HEK293T (cell line): ENCODE data around the gene INPP4B.

Experiments used
- CTCF ChIA-PET: fragments of 350-600 bp; formaldehyde crosslinking; extraction: SDS; loops from one replicate; lab custom pipeline; 2021; ENCODE audit warnings: antibody characterized with exemption, inconsistent platforms; lab: Yijun Ruan, JAX
- POLR2A ChIA-PET: fragments of 350-600 bp; formaldehyde crosslinking; extraction: SDS; loops from one replicate; lab custom pipeline; 2020; ENCODE audit warnings: antibody characterized with exemption, inconsistent platforms; lab: Yijun Ruan, JAX
- DNase-seq: peaks from one replicate; pipeline ENCODE4 v3.0.0; 2012; ENCODE audit warnings: mixed read lengths; ENCODE audit errors: extremely low spot score
- ARNT ChIP-seq: fragments of 450-650 bp; IDR thresholded peaks from 2 replicates; pipeline ENCODE4 v1.6.1; 2017; ENCODE audit warnings: mild to moderate bottlenecking
- BHLHE40 ChIP-seq: fragments of 450-650 bp; IDR thresholded peaks from 2 replicates; pipeline ENCODE4 v1.6.1; 2016; ENCODE audit warnings: mild to moderate bottlenecking, moderate library complexity, borderline replicate concordance
- CTBP1 ChIP-seq: fragments of 450-650 bp; IDR thresholded peaks from 2 replicates; pipeline ENCODE4 v1.6.1; 2016; ENCODE audit warnings: borderline replicate concordance
- ELF4 ChIP-seq: fragments of 450-650 bp; IDR thresholded peaks from 2 replicates; pipeline ENCODE4 v1.6.1; 2017; ENCODE audit warnings: antibody characterized with exemption
- FOXA1 ChIP-seq: fragments of 450-650 bp; IDR thresholded peaks from 2 replicates; pipeline ENCODE4 v1.6.1; 2016; ENCODE audit warnings: mild to moderate bottlenecking
- FOXK2 ChIP-seq: fragments of 450-650 bp; IDR thresholded peaks from 2 replicates; pipeline ENCODE4 v1.6.1; 2016; ENCODE audit warnings: mild to moderate bottlenecking
- FOXM1 ChIP-seq: fragments of 450-650 bp; IDR thresholded peaks from 2 replicates; pipeline ENCODE4 v1.6.1; 2017; ENCODE audit warnings: mild to moderate bottlenecking, borderline replicate concordance
- HDGF ChIP-seq: fragments of 450-650 bp; IDR thresholded peaks from 2 replicates; pipeline ENCODE4 v1.6.1; 2017; ENCODE audit warnings: antibody characterized with exemption, borderline replicate concordance
- L3MBTL2 ChIP-seq: fragments of 450-650 bp; conservative IDR thresholded peaks from 2 replicates; pipeline ENCODE4 v1.6.1; 2016; ENCODE audit warnings: mild to moderate bottlenecking
- LEF1 ChIP-seq: fragments of 450-650 bp; IDR thresholded peaks from 2 replicates; pipeline ENCODE4 v1.6.1; 2017; ENCODE audit warnings: mild to moderate bottlenecking, borderline replicate concordance
- NFRKB ChIP-seq: fragments of 450-650 bp; IDR thresholded peaks from 2 replicates; pipeline ENCODE4 v1.6.1; 2016; ENCODE audit warnings: mild to moderate bottlenecking, moderate library complexity
- SP1 ChIP-seq: fragments of 450-650 bp; IDR thresholded peaks from 2 replicates; pipeline ENCODE4 v1.6.1; 2017
- SUZ12 ChIP-seq: fragments of 450-650 bp; IDR thresholded peaks from 2 replicates; pipeline ENCODE4 v1.6.1; 2016; ENCODE audit warnings: mild to moderate bottlenecking
- TARDBP ChIP-seq: fragments of 450-650 bp; IDR thresholded peaks from 2 replicates; pipeline ENCODE4 v1.6.1; 2016
- ZNF384 ChIP-seq: fragments of 450-650 bp; IDR thresholded peaks from 2 replicates; pipeline ENCODE4 v1.6.1; 2016
- TF ChIP-seq, protein P1 (sequence below): fragments of 450-650 bp; IDR thresholded peaks from 2 replicates; pipeline ENCODE4 v1.6.1; 2016

INPP4B gene

DNA sequence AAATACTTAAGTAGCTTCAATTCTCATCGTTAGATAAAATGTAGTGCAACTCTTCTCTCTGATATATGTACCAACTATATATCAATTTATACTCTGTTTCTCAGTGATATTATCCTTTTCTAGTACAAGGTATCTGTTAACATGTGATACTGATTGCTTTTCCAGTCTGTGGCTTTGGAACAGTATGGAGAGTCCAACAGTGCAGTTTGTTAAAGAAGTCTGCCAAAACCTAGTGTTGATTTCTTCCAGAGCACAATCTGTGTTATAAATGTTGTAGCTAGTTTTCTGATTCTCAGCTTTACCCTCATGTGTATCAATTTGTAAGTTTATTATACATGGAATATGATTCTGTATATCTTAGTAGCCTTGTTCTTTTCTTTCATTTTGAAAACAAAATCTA is 744.7 kb downstream of the INPP4B start:
- TF ChIP-seq ARNT (no peak), L3MBTL2 (no peak), FOXK2 (no peak), TARDBP (no peak), FOXM1 (no peak), NFRKB (no peak), FOXA1 (no peak), SUZ12 (no peak)
- TF ChIP-seq, protein P1, sequence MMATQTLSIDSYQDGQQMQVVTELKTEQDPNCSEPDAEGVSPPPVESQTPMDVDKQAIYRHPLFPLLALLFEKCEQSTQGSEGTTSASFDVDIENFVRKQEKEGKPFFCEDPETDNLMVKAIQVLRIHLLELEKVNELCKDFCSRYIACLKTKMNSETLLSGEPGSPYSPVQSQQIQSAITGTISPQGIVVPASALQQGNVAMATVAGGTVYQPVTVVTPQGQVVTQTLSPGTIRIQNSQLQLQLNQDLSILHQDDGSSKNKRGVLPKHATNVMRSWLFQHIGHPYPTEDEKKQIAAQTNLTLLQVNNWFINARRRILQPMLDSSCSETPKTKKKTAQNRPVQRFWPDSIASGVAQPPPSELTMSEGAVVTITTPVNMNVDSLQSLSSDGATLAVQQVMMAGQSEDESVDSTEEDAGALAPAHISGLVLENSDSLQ: no peak
- CTCF ChIA-PET: interaction anchor here (0.5 kb wide), 1 partner anchor 13 kb away, joined by 3 read pairs; no protein-coding TSS in a partner anchor
- DNase-seq: no peak
- POLR2A ChIA-PET: no interaction called here

DNA sequence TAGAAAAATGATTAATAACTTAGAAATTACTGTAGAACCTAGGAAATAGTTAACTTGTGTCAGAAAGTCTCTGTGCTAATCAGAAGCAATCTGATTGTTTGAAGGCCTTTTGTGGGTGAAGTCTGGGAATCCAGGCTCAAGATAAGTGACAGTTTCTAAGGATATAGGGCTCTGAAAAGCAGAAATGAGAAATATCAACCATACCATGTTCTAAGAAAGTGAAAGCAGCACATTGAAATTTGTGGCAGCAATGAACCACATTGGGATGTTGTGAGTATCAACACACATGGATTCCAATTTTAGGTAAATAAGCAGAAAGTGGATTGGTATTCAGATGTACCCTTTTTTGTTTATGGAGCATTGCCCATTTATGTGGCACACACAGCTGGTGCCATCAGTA is 745.2 kb downstream of the INPP4B start:
- POLR2A ChIA-PET: no interaction called here
- CTCF ChIA-PET: no interaction called here
- TF ChIP-seq TARDBP: no peak
- TF ChIP-seq ZNF384: no peak
- no peak for TF ChIP-seq BHLHE40
- TF ChIP-seq LEF1: no peak
- no peak for TF ChIP-seq CTBP1
- no peak for TF ChIP-seq L3MBTL2
- TF ChIP-seq FOXK2: no peak
- DNase-seq: no peak

DNA sequence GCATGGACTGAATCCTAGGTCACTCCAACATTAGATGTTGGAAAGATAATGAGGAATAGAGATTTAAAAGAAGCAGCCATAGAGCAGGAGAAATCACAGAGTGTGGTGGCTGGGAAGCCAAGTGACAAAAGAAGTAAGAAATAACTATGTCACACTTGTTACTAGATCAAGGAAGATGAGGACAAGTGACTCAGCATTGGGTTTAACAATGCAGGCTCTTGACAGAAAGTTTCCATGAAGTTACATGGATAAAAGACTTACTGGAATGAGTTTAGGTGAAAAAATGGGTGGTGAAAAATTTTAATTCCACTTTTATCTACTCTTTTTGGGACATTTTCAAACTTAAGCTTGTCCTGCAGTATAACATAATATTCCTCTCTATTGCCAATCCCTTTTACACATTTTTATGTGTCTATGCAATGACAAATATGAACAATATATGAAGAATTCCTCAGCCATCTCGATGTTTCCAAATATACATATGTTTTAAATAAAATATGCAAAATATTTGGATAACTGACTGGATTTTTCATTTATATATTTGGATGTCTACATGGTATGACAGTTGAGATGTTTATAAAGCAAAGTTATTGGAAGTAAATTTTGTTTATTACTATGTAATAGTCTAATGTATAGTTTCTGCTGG is 747.1 kb downstream of the INPP4B start:
- DNase-seq: no peak
- no peak for TF ChIP-seq SUZ12
- TF ChIP-seq ARNT: no peak
- no peak for TF ChIP-seq FOXK2
- TF ChIP-seq BHLHE40: no peak
- TF ChIP-seq FOXM1: no peak
- no peak for TF ChIP-seq FOXA1
- TF ChIP-seq ELF4: no peak
- TF ChIP-seq CTBP1: no peak
- TF ChIP-seq LEF1: no peak
- TF ChIP-seq TARDBP: no peak
- no peak for TF ChIP-seq ZNF384
- no peak for TF ChIP-seq NFRKB
- CTCF ChIA-PET: interaction anchor here (0.6 kb wide), 1 partner anchor 106 kb away, joined by 4 read pairs; no protein-coding TSS in a partner anchor
- POLR2A ChIA-PET: no interaction called here

DNA sequence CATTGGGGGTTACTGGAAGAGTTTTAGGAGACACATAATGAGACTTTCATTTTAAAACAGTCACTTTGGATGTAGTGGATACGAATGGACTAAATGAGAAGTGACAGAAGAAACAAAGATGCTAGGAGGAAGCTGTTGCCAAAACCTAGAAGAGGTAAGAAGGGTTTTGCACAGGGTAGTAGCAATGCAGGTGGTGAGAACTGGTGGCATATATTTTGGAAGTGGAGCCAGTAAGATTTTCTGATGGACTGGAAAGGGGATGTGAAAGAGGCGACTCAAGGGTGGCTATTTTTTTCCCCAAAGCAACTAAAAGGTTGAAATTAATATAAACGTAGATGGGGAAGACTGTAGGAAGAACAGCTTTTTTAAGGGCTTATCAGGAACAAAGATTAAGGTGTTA is 747.7 kb downstream of the INPP4B start:
- ChIA-PET CTCF (interaction anchor here (0.6 kb wide), 1 partner anchor 105 kb away, joined by 4 read pairs; no protein-coding TSS in a partner anchor), POLR2A (no interaction called here)
- no peak for TF ChIP-seq HDGF
- no peak for TF ChIP-seq CTBP1
- TF ChIP-seq FOXA1: no peak
- TF ChIP-seq L3MBTL2: no peak
- TF ChIP-seq ZNF384: no peak
- no peak for TF ChIP-seq LEF1
- TF ChIP-seq ELF4: no peak
- no peak for TF ChIP-seq FOXK2
- TF ChIP-seq NFRKB: no peak
- TF ChIP-seq SP1: no peak
- no peak for TF ChIP-seq ARNT
- no peak for TF ChIP-seq FOXM1
- no peak for DNase-seq

DNA sequence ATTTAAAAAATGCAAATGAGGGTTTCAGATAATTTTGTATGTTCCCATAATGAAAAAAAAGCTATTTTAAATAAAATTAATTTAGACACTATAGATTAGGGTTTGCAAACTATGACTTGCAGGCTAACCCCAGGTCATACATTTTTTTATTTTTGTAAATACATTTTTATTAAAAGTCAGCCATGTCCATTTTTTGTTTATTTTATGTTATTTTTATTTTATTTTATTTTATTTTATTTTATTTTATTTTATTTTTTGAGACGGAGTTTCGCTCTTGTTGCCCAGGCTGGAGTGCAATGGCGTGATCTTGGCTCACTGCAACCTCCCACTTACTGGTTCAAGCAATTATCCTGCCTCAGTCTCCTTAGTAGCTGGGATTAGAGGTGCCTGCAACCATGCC is 749.1 kb downstream of the INPP4B start:
- TF ChIP-seq ARNT (no peak), SUZ12 (no peak), CTBP1 (no peak), FOXA1 (no peak), SP1 (no peak), ELF4 (no peak), TARDBP (no peak), FOXK2 (no peak), HDGF (no peak)
- TF ChIP-seq, protein P1: no peak
- ChIA-PET POLR2A (no interaction called here), CTCF (no interaction called here)
- DNase-seq: no peak

DNA sequence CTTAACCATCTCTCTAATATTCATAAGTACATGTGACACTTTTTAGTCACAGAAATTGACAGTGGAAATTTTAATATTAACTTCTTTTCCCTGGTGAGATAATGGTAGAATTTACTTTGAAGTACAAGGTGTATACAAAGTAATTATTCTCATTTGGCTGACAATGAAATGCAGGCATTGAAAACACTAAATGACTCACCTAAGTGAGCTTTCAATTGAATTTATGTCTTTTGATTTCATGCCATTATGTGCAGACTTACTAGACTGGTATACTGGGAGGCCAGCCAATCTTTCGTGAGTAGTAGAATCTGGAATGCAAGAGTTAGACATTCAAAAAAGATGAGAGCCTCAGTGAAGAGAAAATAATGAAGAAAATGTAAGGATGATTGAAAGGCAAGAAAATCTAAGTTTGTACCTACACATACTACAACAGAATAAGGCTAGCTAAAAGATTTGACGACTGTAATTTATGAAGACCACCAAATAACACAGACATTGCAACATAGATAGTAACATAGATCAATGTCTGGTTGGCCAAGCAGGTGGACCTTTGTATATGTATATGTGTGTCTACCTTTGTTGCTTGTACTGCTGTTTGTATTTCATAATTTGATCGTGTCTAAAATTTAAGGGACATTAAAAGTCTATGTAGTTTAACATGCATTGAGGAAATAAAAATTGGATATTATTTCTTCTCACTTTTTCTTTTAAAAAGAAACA is 750.1 kb downstream of the INPP4B start:
- CTCF ChIA-PET: no interaction called here
- POLR2A ChIA-PET: no interaction called here
- DNase-seq: no peak
- TF ChIP-seq L3MBTL2 (no peak), ELF4 (no peak), ZNF384 (no peak), BHLHE40 (no peak), FOXM1 (no peak), TARDBP (no peak), FOXK2 (no peak), NFRKB (no peak), FOXA1 (no peak), LEF1 (no peak), CTBP1 (no peak), SP1 (no peak), ARNT (no peak), HDGF (no peak), SUZ12 (no peak)
- TF ChIP-seq, protein P1: no peak
